IMR-90 (cell line): ENCODE results near the gene CPEB2. TPM values are rescaled to one million over a fixed set of nuclear protein-coding genes. Genes with fewer than 3 reads are reported as not detected.

ENCODE experiments used
- ATAC-seq: fragments of 200-7000 bp; cut with Tn5 transposase; 2 replicates; pipeline ENCODE4 v1.9.1; 2020; ENCODE audit warnings: low read depth, mild to moderate bottlenecking, moderate library complexity
- BruUV-seq: library from RNA; stranded (reverse); fragments of 400-500 nt; replicated peaks from 2 replicates; lab custom pipeline; 2021; lab: Mats Ljungman, UMichigan
- CTCF ChIA-PET: fragments of 300-600 bp; formaldehyde crosslinking; extraction: SDS; loops from one replicate; lab custom pipeline; 2021; ENCODE audit warnings: antibody characterized with exemption; lab: Yijun Ruan, JAX
- POLR2A ChIA-PET: fragments of 300-600 bp; sonication (Branson Sonifier 250); formaldehyde crosslinking; loops from one replicate; lab custom pipeline; 2022; ENCODE audit warnings: antibody characterized with exemption; ENCODE audit not compliant: unreplicated experiment; lab: Charles Lee
- DNase-seq: peaks from one replicate; pipeline ENCODE4 v3.0.0; 2013
- H2AFZ ChIP-seq: replicated peaks from 2 replicates; pipeline ENCODE3; 2013; ENCODE audit warnings: low read length, mild to moderate bottlenecking; ENCODE audit not compliant: poor library complexity
- H2AK5ac ChIP-seq: 2 replicates; pipeline ENCODE4 v1.6.1; 2013; ENCODE audit warnings: low read depth, low read length, inconsistent platforms
- H2AK9ac ChIP-seq: replicated peaks from 2 replicates; pipeline ENCODE3; 2013; ENCODE audit warnings: mild to moderate bottlenecking, low read depth, low read length, moderate library complexity; ENCODE audit not compliant: poor library complexity
- H2BK120ac ChIP-seq: 2 replicates; pipeline ENCODE4 v1.6.1; 2013; ENCODE audit warnings: low read depth, low read length, inconsistent platforms
- H2BK15ac ChIP-seq: 3 replicates; pipeline ENCODE4 v1.6.1; 2013; ENCODE audit warnings: low read depth, low read length, inconsistent platforms
- H2BK20ac ChIP-seq: 2 replicates; pipeline ENCODE4 v1.6.1; 2013; ENCODE audit warnings: low read depth, mild to moderate bottlenecking, inconsistent platforms, low read length, moderate library complexity
- H2BK5ac ChIP-seq: 2 replicates; pipeline ENCODE4 v1.6.1; 2013; ENCODE audit warnings: mild to moderate bottlenecking, low read depth, low read length, inconsistent platforms; ENCODE audit not compliant: poor library complexity, severe bottlenecking
- H3K14ac ChIP-seq: replicated peaks from 2 replicates; pipeline ENCODE4 v1.6.1; 2013; ENCODE audit warnings: low read depth, low read length, inconsistent platforms
- H3K18ac ChIP-seq: 2 replicates; pipeline ENCODE4 v1.6.1; 2013; ENCODE audit warnings: low read depth, low read length, control low read depth
- H3K23ac ChIP-seq: 2 replicates; pipeline ENCODE4 v1.6.1; 2013; ENCODE audit warnings: low read depth, low read length, inconsistent platforms
- H3K27ac ChIP-seq: 2 replicates; pipeline ENCODE4 v1.5.1; 2013; ENCODE audit warnings: mild to moderate bottlenecking, control low read depth, low read length; ENCODE audit not compliant: insufficient read depth
- H3K27me3 ChIP-seq: 2 replicates; pipeline ENCODE4 v1.6.1; 2013; ENCODE audit warnings: low read length; ENCODE audit not compliant: control insufficient read depth, insufficient read depth
- H3K36me3 ChIP-seq: 2 replicates; pipeline ENCODE4 v1.6.1; 2013; ENCODE audit warnings: low read length, mixed read lengths; ENCODE audit not compliant: control insufficient read depth, insufficient read depth
- H3K4ac ChIP-seq: 2 replicates; pipeline ENCODE4 v1.6.1; 2013; ENCODE audit warnings: low read depth, low read length, inconsistent platforms
- H3K4me1 ChIP-seq: 2 replicates; pipeline ENCODE4 v1.6.1; 2013; ENCODE audit warnings: low read length, mixed read lengths; ENCODE audit not compliant: control insufficient read depth, insufficient read depth
- H3K4me2 ChIP-seq: 2 replicates; pipeline ENCODE4 v1.6.1; 2013; ENCODE audit warnings: low read depth, mild to moderate bottlenecking, control low read depth, low read length, moderate library complexity
- H3K4me3 ChIP-seq: 2 replicates; pipeline ENCODE4 v1.5.1; 2013; ENCODE audit warnings: low read depth, mild to moderate bottlenecking, control low read depth, low read length, moderate library complexity; ENCODE audit not compliant: insufficient read depth
- H3K56ac ChIP-seq: 2 replicates; pipeline ENCODE4 v1.6.1; 2013; ENCODE audit warnings: low read length, inconsistent platforms; ENCODE audit not compliant: insufficient read depth; ENCODE audit errors: extremely low read depth
- H3K79me1 ChIP-seq, 2 experiments: 2 replicates each; pipeline ENCODE4 v1.6.1; 2013; ENCODE audit warnings: low read length in 2 of 2, inconsistent platforms in 1 of 2, low read depth in 1 of 2
- H3K9ac ChIP-seq: 2 replicates; pipeline ENCODE4 v1.6.1; 2013; ENCODE audit warnings: low read depth, low read length, control low read depth
- H3K9me1 ChIP-seq: 2 replicates; pipeline ENCODE4 v1.6.1; 2013; ENCODE audit warnings: low read length, inconsistent platforms; ENCODE audit not compliant: insufficient read depth
- H3K9me3 ChIP-seq: 2 replicates; pipeline ENCODE4 v1.6.1; 2013; ENCODE audit warnings: low read length; ENCODE audit not compliant: control insufficient read depth, insufficient read depth
- H4K20me1 ChIP-seq: 2 replicates; pipeline ENCODE4 v1.6.1; 2013; ENCODE audit warnings: low read length, inconsistent platforms; ENCODE audit not compliant: insufficient read depth
- H4K5ac ChIP-seq: 2 replicates; pipeline ENCODE4 v1.6.1; 2013; ENCODE audit warnings: mild to moderate bottlenecking, low read depth, low read length, control low read depth
- H4K8ac ChIP-seq, 2 experiments: 2 replicates each; pipeline ENCODE4 v1.6.1; 2013; ENCODE audit warnings: low read depth in 2 of 2, low read length in 2 of 2, control low read depth in 1 of 2, inconsistent platforms in 1 of 2
- H4K91ac ChIP-seq: 2 replicates; pipeline ENCODE4 v1.6.1; 2013; ENCODE audit warnings: low read depth, low read length, inconsistent platforms; ENCODE audit not compliant: insufficient read depth
- BHLHE40 ChIP-seq: fragments of 150-350 bp; IDR thresholded peaks from 2 replicates; pipeline ENCODE4 v1.6.1; 2016; ENCODE audit warnings: mild to moderate bottlenecking, low read depth, low read length
- CEBPB ChIP-seq: IDR thresholded peaks from 2 replicates; pipeline ENCODE4 v1.6.1; 2012; ENCODE audit warnings: low read depth, low read length, improper control_type of control experiment
- CHD1 ChIP-seq: IDR thresholded peaks from 2 replicates; pipeline ENCODE4 v1.6.1; 2012; ENCODE audit warnings: low read depth, low read length, improper control_type of control experiment
- CTCF ChIP-seq: conservative IDR thresholded peaks from 2 replicates; pipeline ENCODE4 v1.5.1; 2012; ENCODE audit warnings: mild to moderate bottlenecking, low read depth, low read length, improper control_type of control experiment
- ELK1 ChIP-seq: fragments of 150-350 bp; IDR thresholded peaks from 2 replicates; pipeline ENCODE4 v1.6.1; 2016; ENCODE audit warnings: low read depth, mild to moderate bottlenecking, low read length, moderate library complexity, borderline replicate concordance
- FOS ChIP-seq: fragments of 150-350 bp; IDR thresholded peaks from 2 replicates; pipeline ENCODE4 v1.6.1; 2016; ENCODE audit warnings: low read depth, low read length
- MAFK ChIP-seq: IDR thresholded peaks from 2 replicates; pipeline ENCODE4 v1.6.1; 2012; ENCODE audit warnings: low read depth, low read length, improper control_type of control experiment
- MAZ ChIP-seq: IDR thresholded peaks from 2 replicates; pipeline ENCODE4 v1.6.1; 2012; ENCODE audit warnings: low read depth, mild to moderate bottlenecking, low read length, improper control_type of control experiment, moderate library complexity, borderline replicate concordance
- MXI1 ChIP-seq: IDR thresholded peaks from 2 replicates; pipeline ENCODE4 v1.6.1; 2012; ENCODE audit warnings: low read depth, mild to moderate bottlenecking, low read length, moderate library complexity, borderline replicate concordance
- NFE2L2 ChIP-seq: fragments of 150-350 bp; IDR thresholded peaks from 2 replicates; pipeline ENCODE4 v1.6.1; 2016; ENCODE audit warnings: low read depth, mild to moderate bottlenecking, low read length
- POLR2A ChIP-seq: IDR thresholded peaks from 2 replicates; pipeline ENCODE4 v1.6.1; 2012; ENCODE audit warnings: mild to moderate bottlenecking, low read depth, low read length
- RAD21 ChIP-seq: IDR thresholded peaks from 2 replicates; pipeline ENCODE4 v1.6.1; 2012; ENCODE audit warnings: low read length, improper control_type of control experiment
- RCOR1 ChIP-seq: IDR thresholded peaks from 2 replicates; pipeline ENCODE4 v1.6.1; 2012; ENCODE audit warnings: mild to moderate bottlenecking, low read length, improper control_type of control experiment; ENCODE audit not compliant: insufficient replicate concordance
- RFX5 ChIP-seq: IDR thresholded peaks from 2 replicates; pipeline ENCODE4 v1.8.0; 2012; ENCODE audit warnings: low read depth, mild to moderate bottlenecking, low read length, moderate library complexity
- SMC3 ChIP-seq: fragments of 150-350 bp; IDR thresholded peaks from 2 replicates; pipeline ENCODE4 v1.6.1; 2016; ENCODE audit warnings: low read depth, mild to moderate bottlenecking, antibody characterized with exemption, low read length, moderate library complexity
- WGBS, 2 experiments: methylation state at CpG; one replicate each; pipeline versions ENCODE4 v1.1.5 to v1.1.7; 2013; ENCODE audit warnings: missing lambda C conversion rate in 2 of 2; ENCODE audit not compliant: insufficient read length in 1 of 2; ENCODE audit errors: extremely low coverage in 2 of 2; 5-methylcytosine and 5-hydroxymethylcytosine counted together
- dilution Hi-C: fragments of 300-500 bp; cut with HindIII; formaldehyde crosslinking; loops from one replicate; pipeline ENCODE4 v1.14.3; 2018; ENCODE audit warnings: low sequenced_read_pairs; ENCODE audit not compliant: unreplicated experiment
- in situ Hi-C: fragments of 300-500 bp; cut with MboI; formaldehyde crosslinking; loops from 3 replicates; pipeline ENCODE4 v1.14.3; 2019; ENCODE audit warnings: low sequenced_read_pairs, inconsistent platforms, mixed read lengths
- intact Hi-C: fragments of 100-400 bp; cut with micrococcal nuclease; formaldehyde crosslinking; loops from 2 replicates; pipeline ENCODE4 v1.10.0; 2022
- polyA plus RNA-seq, 3 experiments: library from polyadenylated mRNA; depleted of rRNA; stranded (reverse); fragments of >200 nt; gene quantifications; 2 replicates each; pipeline ENCODE4 v1.2.3, GENCODE V29; 2012; ENCODE audit warnings: low replicate concordance in 1 of 3
- total RNA-seq: library from RNA; depleted of rRNA; stranded (reverse); fragments of >200 nt; gene quantifications from 2 replicates; pipeline ENCODE4 v1.2.3, GENCODE V29; 2012
- TF ChIP-seq, protein P1 (sequence below): fragments of 150-350 bp; IDR thresholded peaks from 2 replicates; pipeline ENCODE4 v1.6.1; 2017; ENCODE audit warnings: mild to moderate bottlenecking, antibody characterized with exemption, low read length, low read depth

CPEB2 gene
- total and polyA plus RNA-seq, 2 of the 4 experiments (the other 2 are of a cell fraction) = 10.6 to 12.0 TPM

DNA sequence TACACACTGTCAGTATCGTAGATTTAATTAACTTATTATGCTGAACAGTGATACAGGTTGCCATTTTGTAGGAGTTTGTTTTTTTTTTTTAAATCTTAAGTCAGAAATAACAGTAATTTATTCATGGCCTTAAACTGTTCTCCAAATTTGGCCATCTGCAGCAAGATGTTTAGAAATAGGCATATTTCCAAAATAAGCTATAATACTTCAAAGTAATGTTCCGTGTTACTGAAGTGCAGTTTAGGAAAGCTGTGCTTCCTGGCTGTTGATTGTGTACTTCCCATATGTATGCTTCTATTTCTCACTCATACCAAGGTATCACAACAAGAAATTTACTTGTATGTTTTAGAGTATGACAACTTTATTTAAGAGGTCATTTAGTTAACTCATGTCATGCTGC, 28.9 kb downstream of the CPEB2 start:
- no CpG with 5 or more reads among the region's 2 CpGs for WGBS, 2 experiments

More for the DNA sequence above, 28.9 kb downstream of the CPEB2 start:
- Histone ChIP-seq H4K8ac (no peak overlapping the region), H3K9me3 (no peaks in the 10 kb centered on the region), H3K79me1 (peaks cover 12 to 41% of the 10 kb centered on the region in 2 experiments), H2BK15ac (no peak overlapping the region), H2AK9ac (no peak overlapping the region), H3K27me3 (no peaks in the 10 kb centered on the region), H3K14ac (0 out of 2 replicates have a peak overlapping the region, but pooled peaks have one; percentile 10), H3K4ac (no peak overlapping the region), H3K36me3 (peaks cover 7% of the 10 kb centered on the region), H3K18ac (no peak overlapping the region), H4K91ac (no peak overlapping the region), H3K23ac (no peak overlapping the region), H3K27ac (no peak overlapping the region), H3K4me1 (peaks cover 7% of the 10 kb centered on the region; the same call in 1 of the 2 replicates), H3K9ac (no peak overlapping the region), H3K56ac (no peak overlapping the region), H4K5ac (no peak overlapping the region), H2BK120ac (no peak overlapping the region), H3K4me2 (peak overlapping the region; percentile 31; the same call in 1 of the 2 replicates), H3K4me3 (no peak overlapping the region), H2BK5ac (peak overlapping the region; percentile 85), H3K9me1 (peaks cover 5% of the 10 kb centered on the region), H2AK5ac (no peak overlapping the region), H2BK20ac (no peak overlapping the region), H2AFZ (no peak overlapping the region), H4K20me1 (peaks cover 7% of the 10 kb centered on the region; the same call in 1 of the 2 replicates)
- no TSS peak for BruUV-seq
- CTCF ChIA-PET = no interaction called here
- dilution Hi-C loops = no loop called here
- TF ChIP-seq MXI1 = no peak
- no peak for TF ChIP-seq NFE2L2
- TF ChIP-seq BHLHE40 = no peak
- no peak for TF ChIP-seq CHD1
- TF ChIP-seq CTCF = no peak
- TF ChIP-seq CEBPB = no peak
- no peak for TF ChIP-seq FOS
- no peak for TF ChIP-seq POLR2A
- no peak for TF ChIP-seq MAFK
- TF ChIP-seq RAD21 = no peak
- TF ChIP-seq RCOR1 = no peak
- no peak for TF ChIP-seq ELK1
- TF ChIP-seq SMC3 = no peak
- TF ChIP-seq MAZ = no peak
- TF ChIP-seq, protein P1, sequence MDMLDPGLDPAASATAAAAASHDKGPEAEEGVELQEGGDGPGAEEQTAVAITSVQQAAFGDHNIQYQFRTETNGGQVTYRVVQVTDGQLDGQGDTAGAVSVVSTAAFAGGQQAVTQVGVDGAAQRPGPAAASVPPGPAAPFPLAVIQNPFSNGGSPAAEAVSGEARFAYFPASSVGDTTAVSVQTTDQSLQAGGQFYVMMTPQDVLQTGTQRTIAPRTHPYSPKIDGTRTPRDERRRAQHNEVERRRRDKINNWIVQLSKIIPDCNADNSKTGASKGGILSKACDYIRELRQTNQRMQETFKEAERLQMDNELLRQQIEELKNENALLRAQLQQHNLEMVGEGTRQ = no peak
- TF ChIP-seq RFX5 = no peak
- DNase-seq (peak; percentile 13), ATAC-seq (no peak)
- POLR2A ChIA-PET = no interaction called here
- in situ Hi-C loops = no loop called here
- intact Hi-C loops = no loop called here
